GM12878 (cell line): Measurements from ENCODE around the gene HERC2.

ENCODE experiments used
- CTCF ChIP-seq, 3 experiments: IDR thresholded peaks in 2 of 3; conservative IDR thresholded peaks in 1 of 3; 2 replicates each; pipeline ENCODE4 v1.5.1; 2011; ENCODE audit warnings: low read depth in 3 of 3, low read length in 3 of 3, mild to moderate bottlenecking in 3 of 3, control low read depth in 2 of 3, moderate library complexity in 2 of 3, inconsistent platforms in 1 of 3, mixed read lengths in 1 of 3; ENCODE audit not compliant: control insufficient read depth in 2 of 3, insufficient read depth in 1 of 3; ENCODE audit errors: extremely low read depth in 1 of 3
- POLR2A ChIP-seq: IDR thresholded peaks from 2 replicates; pipeline ENCODE4 v1.6.1; 2011; ENCODE audit warnings: low read depth, mild to moderate bottlenecking, low read length
- SRF ChIP-seq, 2 experiments: IDR thresholded peaks; 2 replicates each; pipeline ENCODE4 v1.6.1; 2011; ENCODE audit warnings: low read depth in 2 of 2, low read length in 2 of 2, mild to moderate bottlenecking in 1 of 2, moderate library complexity in 1 of 2

GRCh38 chr15:28219116-28219515 lies 102.9 kb downstream of the HERC2 start:
- TF ChIP-seq CTCF (IDR thresholded peaks at IDR 0.05 in 2 of 3, conservative IDR thresholded peaks at IDR 0.05 in 1 of 3; ENCODE audit: control insufficient read depth in 2 of 3, extremely low read depth in 1 of 3, insufficient read depth in 1 of 3, low read depth in 3 of 3, low read length in 3 of 3) (no peak), POLR2A (no peak), SRF (IDR thresholded peaks at IDR 0.05; ENCODE audit: low read depth in 2 of 2, low read length in 2 of 2) (no peak)
